GM12891 (cell line): ENCODE data around the gene RBM34.

Experiments used
- DNase-seq: peaks from one replicate; pipeline ENCODE4 v3.0.0; 2011; ENCODE audit warnings: low spot score; ENCODE audit not compliant: insufficient read length
- FAIRE-seq: peaks from 2 replicates; lab custom pipeline; 2011; peaks lifted over from hg19 to GRCh38; lab: Jason Lieb, UNC
- PAX5 ChIP-seq: IDR thresholded peaks from 2 replicates; pipeline ENCODE4 v1.6.1; 2011; ENCODE audit warnings: low read length, moderate library complexity, mild to moderate bottlenecking; ENCODE audit not compliant: insufficient read depth, severe bottlenecking
- POLR2A ChIP-seq: IDR thresholded peaks from 2 replicates; pipeline ENCODE4 v1.6.1; 2011; ENCODE audit warnings: low read depth, low read length, control low read depth
- POLR2AphosphoS5 ChIP-seq: IDR thresholded peaks from 2 replicates; pipeline ENCODE4 v1.6.1; 2011; ENCODE audit warnings: low read depth, low read length, control low read depth
- POU2F2 ChIP-seq: IDR thresholded peaks from 2 replicates; pipeline ENCODE4 v1.6.1; 2011; ENCODE audit warnings: low read depth, mild to moderate bottlenecking, control low read depth, low read length, moderate library complexity
- SPI1 ChIP-seq: IDR thresholded peaks from 2 replicates; pipeline ENCODE4 v1.6.1; 2011; ENCODE audit warnings: low read depth, low read length, control low read depth
- TAF1 ChIP-seq: IDR thresholded peaks from 2 replicates; pipeline ENCODE4 v1.6.1; 2011; ENCODE audit warnings: low read depth, low read length, control low read depth

Gene RBM34

DNA sequence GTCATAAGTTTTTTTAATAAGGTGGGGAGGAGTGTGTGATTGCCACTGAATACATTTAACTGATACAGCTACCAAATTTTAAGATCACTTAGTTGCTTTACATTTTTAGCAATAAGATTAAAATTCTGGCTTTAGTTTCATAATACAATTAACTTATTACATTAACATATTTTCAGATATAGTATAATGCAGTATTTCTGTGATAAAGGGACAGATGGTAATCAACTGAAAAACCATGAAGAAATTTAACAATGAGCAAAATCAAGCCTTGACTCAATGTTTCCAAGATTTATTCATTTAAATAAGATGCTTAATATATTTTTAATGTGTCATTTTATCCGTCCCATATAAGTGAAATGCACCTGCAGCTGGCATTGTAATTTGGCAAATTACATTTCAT lies 36.4 kb downstream of the RBM34 start:
- DNase-seq (no peak), FAIRE-seq (no peak)
- TF ChIP-seq POU2F2, result no peak
- no peak for TF ChIP-seq POLR2AphosphoS5
- TF ChIP-seq TAF1, result no peak
- TF ChIP-seq PAX5, result no peak
- no peak for TF ChIP-seq POLR2A
- no peak for TF ChIP-seq SPI1

DNA sequence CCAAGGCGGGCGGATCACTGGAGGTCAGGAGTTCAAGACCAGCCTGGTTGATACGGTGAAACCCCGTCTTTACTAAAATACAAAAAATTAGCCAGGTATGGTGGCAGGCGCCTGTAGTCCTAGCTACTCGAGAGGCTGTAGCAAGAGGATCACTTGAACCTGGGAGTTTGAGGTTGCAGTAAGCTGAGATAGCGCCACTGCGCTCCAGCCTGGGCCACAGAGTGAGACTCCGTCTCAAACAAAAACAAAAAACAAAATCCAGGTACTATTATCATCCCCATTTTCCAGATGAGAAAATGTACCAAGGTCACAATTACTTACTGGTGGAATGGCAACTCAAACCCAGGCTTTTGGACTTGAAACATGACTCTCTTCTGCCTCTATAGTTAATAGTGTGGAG lies 36.9 kb downstream of the RBM34 start:
- DNase-seq, result no peak
- FAIRE-seq, result no peak
- no peak for TF ChIP-seq PAX5
- TF ChIP-seq POLR2AphosphoS5, result no peak
- no peak for TF ChIP-seq POLR2A
- no peak for TF ChIP-seq POU2F2
- no peak for TF ChIP-seq SPI1
- TF ChIP-seq TAF1, result no peak

DNA sequence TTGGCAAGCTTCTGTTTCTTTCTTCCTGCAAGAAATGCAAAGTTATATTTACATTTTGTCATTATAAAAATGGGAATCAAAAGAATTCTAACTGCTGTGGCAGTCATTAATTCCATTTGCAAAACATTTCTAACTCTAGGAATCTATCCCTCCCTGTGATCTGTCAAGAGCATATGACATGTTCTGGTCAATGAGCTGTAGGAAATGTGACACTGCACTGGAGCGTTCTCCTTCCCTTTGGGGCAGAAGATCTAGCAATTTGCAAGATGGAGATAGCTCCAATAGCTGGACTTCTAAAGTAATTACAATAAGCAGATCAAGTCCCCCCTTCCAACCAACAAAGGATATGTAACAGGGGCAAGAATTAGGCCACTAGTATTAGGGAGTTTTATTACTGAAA lies 38.7 kb downstream of the RBM34 start:
- DNase-seq (no peak), FAIRE-seq (no peak)
- TF ChIP-seq SPI1, result no peak
- TF ChIP-seq POU2F2, result no peak

DNA sequence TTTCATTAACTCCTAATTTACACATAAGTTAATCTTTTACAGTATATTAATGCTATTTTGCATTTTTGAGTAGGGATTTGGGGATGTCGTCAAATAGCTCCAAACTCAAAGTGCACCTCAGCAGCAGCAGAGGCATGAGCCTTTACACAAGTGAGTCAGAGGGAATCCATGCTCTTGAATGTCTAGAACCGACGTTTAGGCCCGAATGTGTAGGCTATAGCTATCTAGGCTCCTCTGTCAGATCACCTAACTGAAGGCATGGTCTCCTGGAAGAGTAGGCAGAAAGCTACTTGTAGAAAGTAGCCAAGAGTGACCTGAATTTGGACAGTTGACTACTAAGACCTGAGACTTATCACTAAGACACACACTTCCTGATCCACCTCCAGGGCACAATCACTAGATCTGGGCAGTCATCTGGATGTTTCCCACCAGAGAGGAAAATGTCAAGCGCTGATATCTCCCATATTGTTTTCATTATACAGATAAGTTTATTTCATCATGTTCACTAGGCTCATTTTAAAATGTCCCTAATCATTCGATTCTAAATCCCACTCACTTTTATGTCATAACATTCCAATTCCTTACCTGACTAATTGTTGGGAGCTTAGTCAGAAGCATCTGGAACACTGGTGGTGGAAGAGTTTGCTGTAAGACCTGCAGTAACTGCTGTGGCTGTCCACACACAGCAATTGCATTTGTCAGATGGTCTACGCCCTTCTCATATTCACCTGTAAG lies 47.7 kb downstream of the RBM34 start:
- FAIRE-seq (no peak), DNase-seq (no peak)
- no peak for TF ChIP-seq POLR2AphosphoS5
- TF ChIP-seq POLR2A, result no peak
- no peak for TF ChIP-seq TAF1
- no peak for TF ChIP-seq PAX5

DNA sequence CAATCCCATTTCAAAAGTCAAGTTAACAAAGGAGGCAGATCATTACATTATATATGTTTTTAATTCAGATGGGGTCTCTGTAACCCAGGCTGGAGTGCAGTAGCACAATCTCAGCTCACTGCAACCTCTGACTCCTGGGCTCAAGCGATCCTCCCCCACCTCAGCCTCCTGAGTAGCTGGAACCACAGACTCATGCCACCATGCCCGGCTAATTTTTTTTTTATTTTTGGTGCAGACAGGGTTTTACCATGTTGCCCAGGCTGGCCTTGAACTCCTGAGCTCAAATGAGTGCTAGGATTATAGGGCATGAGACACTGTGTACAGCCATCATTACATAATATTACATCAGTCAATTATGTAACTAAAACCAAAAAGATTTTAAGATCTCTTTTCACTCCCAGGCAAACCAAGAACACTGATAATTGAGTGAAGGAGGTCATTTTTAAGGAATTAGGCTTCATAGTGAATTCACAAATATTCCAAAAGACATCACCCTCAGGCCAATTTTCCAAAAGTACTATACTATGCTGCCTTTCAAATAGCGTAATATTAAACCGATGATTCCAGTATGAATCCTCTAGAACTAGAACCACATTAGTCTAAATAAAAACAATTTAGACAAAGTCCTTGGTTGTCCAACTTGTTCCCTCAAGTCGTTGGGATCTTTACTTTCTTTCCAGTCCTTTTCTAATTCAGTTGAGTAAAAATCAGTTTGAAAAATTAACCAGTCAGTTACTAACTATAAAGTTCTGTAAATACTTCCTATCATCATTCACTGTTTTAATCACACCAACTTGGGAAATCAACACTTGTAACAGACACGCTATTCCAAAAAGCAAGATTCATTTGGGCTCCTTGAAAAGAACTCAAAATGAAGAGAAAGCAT lies 48.5 kb downstream of the RBM34 start:
- FAIRE-seq (no peak), DNase-seq (no peak)
- no peak for TF ChIP-seq PAX5
- no peak for TF ChIP-seq POU2F2
- no peak for TF ChIP-seq POLR2AphosphoS5
- TF ChIP-seq POLR2A, result no peak
- TF ChIP-seq TAF1, result no peak
- no peak for TF ChIP-seq SPI1

DNA sequence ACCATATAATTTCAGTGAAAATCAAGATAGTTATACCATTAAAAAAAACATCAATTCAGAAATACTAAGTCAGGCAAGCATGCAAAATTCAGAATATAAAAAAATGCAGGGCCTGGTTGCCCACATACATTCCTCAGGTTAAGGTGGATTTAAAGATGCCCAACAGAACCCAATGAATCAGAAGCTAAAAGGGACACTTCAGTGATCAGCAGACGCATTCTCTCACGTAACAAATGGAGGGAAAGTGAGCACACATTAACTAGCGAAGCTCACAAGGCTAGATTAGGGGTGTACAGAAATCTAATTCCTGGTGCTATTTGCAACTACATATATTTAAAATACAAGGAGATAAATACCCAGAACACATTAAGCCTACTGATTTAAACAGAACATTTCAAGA lies 49.9 kb downstream of the RBM34 start:
- FAIRE-seq (no peak), DNase-seq (no peak)
- TF ChIP-seq POLR2AphosphoS5, result no peak
- no peak for TF ChIP-seq POLR2A
- TF ChIP-seq SPI1, result no peak
- TF ChIP-seq PAX5, result no peak
- no peak for TF ChIP-seq TAF1
- no peak for TF ChIP-seq POU2F2

DNA sequence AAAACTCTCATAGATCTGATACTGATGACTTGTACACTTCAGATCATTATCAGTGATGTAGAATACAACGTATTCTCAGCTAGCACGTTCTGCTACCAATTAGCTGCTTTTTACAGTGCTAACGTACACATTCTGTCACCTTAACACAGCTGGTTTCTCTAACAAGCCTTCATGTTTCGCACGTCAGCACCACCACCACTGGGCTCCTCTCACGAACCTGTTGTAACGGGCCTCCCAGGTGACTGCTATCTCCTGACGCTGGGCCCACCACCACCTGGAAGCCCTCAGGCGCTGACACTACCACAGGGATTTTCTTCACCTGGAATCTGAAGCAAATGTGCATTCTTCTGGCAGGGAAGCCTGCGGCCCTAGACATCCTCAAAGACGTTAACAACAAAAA lies 52.2 kb downstream of the RBM34 start:
- DNase-seq (no peak), FAIRE-seq (no peak)
- TF ChIP-seq PAX5, result no peak
- peak; percentile 58; the same call in 1 of the 2 replicates for TF ChIP-seq POLR2AphosphoS5

DNA sequence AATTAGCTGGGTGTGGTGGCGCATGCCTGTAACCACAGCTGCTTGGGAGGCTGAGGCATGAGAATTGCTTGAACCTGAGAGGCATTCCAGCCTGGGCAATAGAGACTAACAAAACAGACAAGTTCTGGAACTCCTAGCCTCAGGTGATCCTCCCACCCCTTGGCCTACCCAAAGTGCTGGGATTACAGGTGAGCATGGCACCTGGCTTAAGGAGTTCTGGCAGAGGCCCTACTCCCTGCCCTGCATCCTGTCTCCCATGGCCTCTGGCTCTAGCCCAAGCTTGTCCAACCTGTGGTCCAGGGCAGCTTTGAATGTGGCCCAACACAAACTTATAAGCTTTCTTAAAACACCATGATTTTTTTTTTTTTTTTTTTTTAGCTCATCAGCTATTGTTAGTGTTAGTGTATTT lies 52.9 kb downstream of the RBM34 start:
- FAIRE-seq (no peak), DNase-seq (no peak)
- TF ChIP-seq POLR2AphosphoS5 (peak; percentile 88), POU2F2 (0 out of 2 replicates have a peak, but pooled peaks have one; percentile 12), PAX5 (no peak), TAF1 (no peak), POLR2A (peak; percentile 70), SPI1 (no peak)

DNA sequence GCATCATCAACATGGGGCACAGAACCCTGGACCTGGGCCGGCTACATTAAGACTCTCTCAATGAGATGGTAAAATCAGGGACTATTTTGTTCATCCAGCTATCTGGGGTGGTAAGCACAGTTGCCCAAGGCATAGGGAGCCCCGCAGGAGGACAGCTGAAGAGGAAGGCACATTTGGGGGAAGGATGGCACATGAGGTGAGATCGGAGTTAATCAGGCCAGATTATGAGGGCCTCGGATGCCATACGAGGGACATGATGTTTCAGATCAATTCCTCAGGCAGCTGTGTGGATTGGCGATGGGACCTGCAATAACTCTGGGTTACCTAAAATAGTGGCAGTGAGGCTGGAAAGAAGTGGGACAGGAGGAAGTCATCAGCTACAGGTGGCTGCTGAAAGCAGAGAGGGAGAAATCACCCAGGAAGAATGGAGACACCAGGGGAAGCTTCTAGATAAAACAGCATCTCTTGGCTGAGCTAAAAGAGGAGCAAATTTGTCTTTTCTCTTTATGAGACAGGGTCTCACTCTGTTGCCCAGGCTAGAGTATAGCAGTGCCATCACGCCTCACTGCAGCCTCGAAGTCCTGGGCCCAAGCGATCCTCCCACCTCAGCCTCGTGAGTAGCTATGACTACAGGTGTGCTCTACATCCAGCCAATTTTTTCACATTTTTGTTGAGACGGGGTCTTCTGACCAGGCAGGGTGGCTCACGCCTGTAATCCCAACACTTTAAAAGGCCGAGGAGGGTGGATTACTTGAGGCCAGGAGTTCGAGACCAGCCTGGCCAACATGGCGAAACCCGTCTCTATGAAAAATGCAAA lies 53.5 kb downstream of the RBM34 start:
- TF ChIP-seq POU2F2 (no peak), POLR2AphosphoS5 (peak; percentile 1; the same call in 1 of the 2 replicates)
- no peak for DNase-seq
- no peak for FAIRE-seq

DNA sequence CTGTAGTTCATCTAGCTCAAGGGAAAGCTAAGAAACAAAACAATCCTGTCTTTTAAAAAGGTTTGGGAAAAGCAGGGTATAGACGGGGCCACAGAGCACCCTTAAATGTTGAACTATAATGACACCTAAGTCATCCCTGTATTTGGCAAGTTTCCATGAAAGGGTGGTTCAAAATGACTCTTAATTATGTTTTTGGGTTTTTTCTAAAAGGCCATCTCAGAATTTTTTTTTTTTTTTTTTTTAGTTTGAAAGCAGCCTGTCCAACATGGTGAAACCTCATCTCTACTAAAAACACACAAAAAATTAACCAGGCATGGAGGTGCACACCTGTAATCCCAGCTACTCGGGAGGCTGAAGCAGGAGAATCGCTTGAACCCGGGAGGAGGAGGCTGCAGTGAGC lies 54.6 kb downstream of the RBM34 start:
- TF ChIP-seq POLR2AphosphoS5 (no peak), TAF1 (no peak)
- FAIRE-seq, result no peak
- DNase-seq, result no peak
